ENCODE data around the gene RTN4RL1. TPM values are rescaled to one million over a fixed set of nuclear protein-coding genes. Genes with fewer than 3 reads are reported as not detected.

RTN4RL1 gene
- total and polyA plus RNA-seq, 12 donors: 0.81 to 6.3 (median 2.7) TPM

- no peak for DNase-seq
- H3K27me3 ChIP-seq: peaks cover 0 to 28% (median 0%) of the 10 kb centered on the region in 7 donors
- H3K27ac ChIP-seq: peak overlapping the region in 1 of 10 donors; percentile 64
- no peaks in the 10 kb centered on the region for H3K36me3 ChIP-seq
- peaks cover 15 to 48% (median 37%) of the 10 kb centered on the region in 9 donors for H3K4me1 ChIP-seq
- 69 to 71% methylated on average over 22 of the region's 22 CpGs for WGBS, 2 donors
- no peak for ATAC-seq
- no peak for TF ChIP-seq CTCF (IDR thresholded peaks at IDR 0.05)
- peak overlapping the region in 9 of 10 donors; percentile 39 to 60 (median 54) for H3K4me3 ChIP-seq
- H3K9me3 ChIP-seq: no peaks in the 10 kb centered on the region
- intact Hi-C loops (cut with DNase I): no loop called here
Measured at GRCh38 chr17:1997289-1997926, 27.7 kb downstream of the RTN4RL1 start.

GRCh38 chr17:1996800-1997288, 28.3 kb downstream of the RTN4RL1 start:
- peaks cover 0 to 28% (median 0%) of the 10 kb centered on the region in 7 donors for H3K27me3 ChIP-seq
- no peaks in the 10 kb centered on the region for H3K9me3 ChIP-seq
- peak in 1 of 8 donors; percentile 16 for ATAC-seq
- H3K27ac ChIP-seq: peak overlapping the region in 1 of 10 donors; percentile 9
- WGBS, 2 donors: 79 to 85% methylated on average over 9 of the region's 9 CpGs
- no peak for DNase-seq
- peaks cover 15 to 48% (median 37%) of the 10 kb centered on the region in 9 donors for H3K4me1 ChIP-seq
- H3K36me3 ChIP-seq: no peaks in the 10 kb centered on the region
- H3K4me3 ChIP-seq: no peak overlapping the region
- no peak for TF ChIP-seq CTCF (IDR thresholded peaks at IDR 0.05)
- intact Hi-C loops (cut with DNase I): no loop called here

- Histone ChIP-seq H3K4me3 (no peak overlapping the region), H3K4me1 (peaks cover 15 to 48% (median 37%) of the 10 kb centered on the region in 9 donors), H3K9me3 (no peaks in the 10 kb centered on the region), H3K27ac (peak overlapping the region in 1 of 10 donors; percentile 9), H3K36me3 (no peaks in the 10 kb centered on the region), H3K27me3 (peaks cover 0 to 28% (median 0%) of the 10 kb centered on the region in 7 donors)
- ATAC-seq (no peak), DNase-seq (no peak)
- intact Hi-C loops (cut with DNase I): no loop called here
- 68 to 72% methylated on average over 14 of the region's 14 CpGs for WGBS, 2 donors
- no peak for TF ChIP-seq CTCF (IDR thresholded peaks at IDR 0.05)
Measured at GRCh38 chr17:1995907-1996799, 29.0 kb downstream of the RTN4RL1 start.

- Histone ChIP-seq H3K27ac (no peak overlapping the region), H3K36me3 (no peaks in the 10 kb centered on the region), H3K9me3 (no peaks in the 10 kb centered on the region), H3K27me3 (peaks cover 0 to 32% (median 0%) of the 10 kb centered on the region in 7 donors), H3K4me3 (no peak overlapping the region), H3K4me1 (peaks cover 14 to 48% (median 34%) of the 10 kb centered on the region in 9 donors)
- intact Hi-C loops (cut with DNase I): no loop called here
- 93 to 94% methylated on average over 16 of the region's 16 CpGs for WGBS, 2 donors
- no peak for DNase-seq
- ATAC-seq: no peak
- no peak for TF ChIP-seq CTCF (IDR thresholded peaks at IDR 0.05)
Measured at GRCh38 chr17:1995321-1995892, 29.7 kb downstream of the RTN4RL1 start.
